Testis (tissue), 3 donors: ENCODE data around the gene EPHB1. TPM values are rescaled to one million over a fixed set of nuclear protein-coding genes. Genes with fewer than 3 reads are reported as not detected.

Source experiments
- DNase-seq: peaks from one replicate; pipeline ENCODE4 v3.0.0-alpha.2; 2019
- H3K27ac ChIP-seq, 2 donors: fragments of 200-600 bp; sonication (generic); one replicate each; pipeline ENCODE4 v1.5.1; 2019
- H3K27me3 ChIP-seq: fragments of 200-600 bp; sonication (generic); one replicate; pipeline ENCODE4 v1.5.1; 2019
- H3K36me3 ChIP-seq: fragments of 200-600 bp; sonication (generic); one replicate; pipeline ENCODE4 v1.5.1; 2017; ENCODE audit warnings: low read depth; ENCODE audit errors: missing control alignments
- H3K4me1 ChIP-seq: fragments of 200-600 bp; sonication (generic); one replicate; pipeline ENCODE4 v1.5.1; 2019
- H3K4me3 ChIP-seq, 2 donors: fragments of 200-600 bp; sonication (generic); one replicate each; pipeline ENCODE4 v1.5.1; 2017 to 2019
- H3K9me3 ChIP-seq: fragments of 200-600 bp; sonication (generic); one replicate; pipeline ENCODE4 v1.5.1; 2017
- CTCF ChIP-seq, 3 experiments: fragments of 450-650 bp in 2 of 3; fragments of 200-600 bp in 1 of 3; sonication (generic) in 1 of 3; IDR thresholded peaks; one replicate each; pipeline ENCODE4 v1.5.1; 2016 to 2019; ENCODE audit warnings: antibody characterized with exemption in 3 of 3, mild to moderate bottlenecking in 2 of 3, moderate library complexity in 1 of 3
- POLR2A ChIP-seq: fragments of 450-650 bp; IDR thresholded peaks from one replicate; pipeline ENCODE4 v1.6.1; 2017; ENCODE audit warnings: antibody characterized with exemption, mild to moderate bottlenecking, moderate library complexity
- WGBS, 2 donors: methylation state at CpG; one replicate each; pipeline ENCODE4 v1.1.5; 2018; 5-methylcytosine and 5-hydroxymethylcytosine counted together
- intact Hi-C: fragments of 100-400 bp; cut with DNase I; formaldehyde crosslinking; loops from one replicate; pipeline ENCODE4 v1.15.1; 2023; ENCODE audit warnings: low total_unique reads
- polyA plus RNA-seq: library from polyadenylated mRNA; stranded (reverse); fragments of 350-450 nt; fragmentation: Illumina TruSeq; extraction: RNeasy Lipid Tissue Mini Kit (QIAGEN cat#74804); gene quantifications from one replicate; pipeline ENCODE4 v1.2.3, GENCODE V29; 2014; ENCODE audit warnings: low read depth, low replicate concordance; ENCODE audit not compliant: insufficient read depth
- total RNA-seq, 2 donors: library from RNA; depleted of rRNA; stranded (reverse); fragments of >200 nt; gene quantifications; one replicate each; pipeline ENCODE4 v1.2.3, GENCODE V29; 2016

Gene EPHB1
- total and polyA plus RNA-seq, 3 donors from 2014 or later: 20.8 to 37.1 (median 31.3) TPM

GRCh38 chr3:135213822-135214221, 418.8 kb downstream of the EPHB1 start:
- H3K27me3 ChIP-seq: no peaks in the 10 kb centered on the region
- H3K27ac ChIP-seq: no peak overlapping the region
- no peak for DNase-seq
- H3K9me3 ChIP-seq: no peaks in the 10 kb centered on the region
- TF ChIP-seq CTCF (IDR thresholded peaks at IDR 0.05) (no peak), POLR2A (no peak)
- no peaks in the 10 kb centered on the region for H3K4me1 ChIP-seq
- H3K4me3 ChIP-seq: no peak overlapping the region
- intact Hi-C loops: no loop called here
- H3K36me3 ChIP-seq: no peaks in the 10 kb centered on the region
- 62 to 73% methylated on average over 5 of the region's 5 CpGs for WGBS, 2 donors

- no peak overlapping the region for H3K4me3 ChIP-seq
- 84 to 86% methylated on average over 5 of the region's 5 CpGs for WGBS, 2 donors
- H3K27me3 ChIP-seq: no peaks in the 10 kb centered on the region
- no peaks in the 10 kb centered on the region for H3K36me3 ChIP-seq
- H3K9me3 ChIP-seq: no peaks in the 10 kb centered on the region
- no peaks in the 10 kb centered on the region for H3K4me1 ChIP-seq
- no peak overlapping the region for H3K27ac ChIP-seq
- intact Hi-C loops: no loop called here
- no peak for DNase-seq
- TF ChIP-seq CTCF (IDR thresholded peaks at IDR 0.05) (no peak), POLR2A (no peak)
These were observed 419.3 kb downstream of the EPHB1 start for GRCh38 chr3:135214400-135214799.

- no peak overlapping the region for H3K4me3 ChIP-seq
- H3K9me3 ChIP-seq: no peaks in the 10 kb centered on the region
- H3K4me1 ChIP-seq: no peaks in the 10 kb centered on the region
- H3K36me3 ChIP-seq: no peaks in the 10 kb centered on the region
- TF ChIP-seq CTCF (IDR thresholded peaks at IDR 0.05): no peak
- TF ChIP-seq POLR2A: no peak
- DNase-seq: no peak
- H3K27me3 ChIP-seq: no peaks in the 10 kb centered on the region
- 89 to 92% methylated on average over 6 of the region's 6 CpGs for WGBS, 2 donors
- no peak overlapping the region for H3K27ac ChIP-seq
- intact Hi-C loops: no loop called here
These were observed 420.5 kb downstream of the EPHB1 start for GRCh38 chr3:135215516-135215915.

- H3K27ac ChIP-seq: no peak overlapping the region
- no peaks in the 10 kb centered on the region for H3K9me3 ChIP-seq
- DNase-seq: no peak
- intact Hi-C loops: no loop called here
- no peaks in the 10 kb centered on the region for H3K36me3 ChIP-seq
- no peak for TF ChIP-seq CTCF (IDR thresholded peaks at IDR 0.05)
- TF ChIP-seq POLR2A: no peak
- H3K27me3 ChIP-seq: no peaks in the 10 kb centered on the region
- 89 to 90% methylated on average over 3 of the region's 3 CpGs for WGBS, 2 donors
- H3K4me1 ChIP-seq: no peaks in the 10 kb centered on the region
- no peak overlapping the region for H3K4me3 ChIP-seq
These were observed 421.6 kb downstream of the EPHB1 start for GRCh38 chr3:135216659-135217058.

- no peak overlapping the region for H3K27ac ChIP-seq
- TF ChIP-seq CTCF (IDR thresholded peaks at IDR 0.05): no peak
- no peak for TF ChIP-seq POLR2A
- no peak overlapping the region for H3K4me3 ChIP-seq
- H3K27me3 ChIP-seq: no peaks in the 10 kb centered on the region
- H3K4me1 ChIP-seq: no peaks in the 10 kb centered on the region
- no peak for DNase-seq
- H3K9me3 ChIP-seq: no peaks in the 10 kb centered on the region
- no peaks in the 10 kb centered on the region for H3K36me3 ChIP-seq
- intact Hi-C loops: no loop called here
- WGBS, 2 donors: 33 to 44% methylated on average over 3 of the region's 3 CpGs
These were observed 422.7 kb downstream of the EPHB1 start for GRCh38 chr3:135217730-135218129.
